ENCODE data around the gene ZNF474. TPM values are rescaled to one million over a fixed set of nuclear protein-coding genes. Genes with fewer than 3 reads are reported as not detected.
"Not testable (repeated sequence)": the region's sequence is repeated elsewhere in the genome, so short reads cannot be mapped to it uniquely, and the experiment has no call there.

ZNF474 gene
- total RNA-seq, 6 donors from 2014 or later = 0.40 to 15.7 (median 2.4) TPM

DNA sequence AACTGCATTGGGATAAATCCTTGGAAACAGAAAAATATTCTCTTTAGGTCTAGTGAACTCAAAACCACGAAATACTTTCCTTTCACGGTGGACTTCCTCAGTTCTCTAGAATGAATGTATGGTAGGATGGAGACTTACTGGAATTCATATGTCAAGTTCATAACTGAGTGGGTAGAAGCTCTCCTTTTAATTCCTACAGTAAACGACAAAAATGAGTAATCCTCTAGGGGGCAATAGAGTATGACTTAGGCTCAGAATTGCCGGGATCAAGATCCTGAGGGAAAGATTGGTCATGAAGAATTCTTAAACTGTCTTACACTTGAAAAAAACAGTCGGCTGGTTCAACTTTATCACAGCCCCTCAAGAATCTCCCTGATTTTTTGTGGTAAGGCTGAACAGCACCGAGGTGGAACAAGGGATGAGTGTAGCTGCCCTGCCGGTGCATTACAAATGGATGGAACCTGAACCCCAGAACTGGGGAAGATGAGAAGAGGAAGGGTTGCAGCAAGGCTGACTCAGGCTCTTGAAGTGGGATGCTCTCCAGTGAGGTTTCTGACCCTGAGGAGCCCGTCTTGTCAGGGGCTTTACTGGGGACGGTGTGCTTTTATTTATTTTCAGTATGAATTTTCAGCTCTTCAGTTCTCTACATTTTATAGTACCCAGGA lies 37.3 kb upstream of the ZNF474 start:
- DNase-seq (no peak), ATAC-seq (ENCODE audit: low FRiP score in 2 of 2) (peak in 1 of 2 donors; percentile 38)
- H3K9me3 ChIP-seq = no peaks in the 10 kb centered on the region
- H3K27me3 ChIP-seq = no peaks in the 10 kb centered on the region
- 55 to 57% methylated on average over 9 of the region's 9 CpGs for WGBS, 2 donors
- H3K4me1 ChIP-seq = no peaks in the 10 kb centered on the region
- H3K4me3 ChIP-seq = no peak overlapping the region
- no peak for TF ChIP-seq POLR2A (IDR thresholded peaks at IDR 0.05)
- TF ChIP-seq EP300 (IDR thresholded peaks at IDR 0.05) = no peak
- TF ChIP-seq, protein P1, sequence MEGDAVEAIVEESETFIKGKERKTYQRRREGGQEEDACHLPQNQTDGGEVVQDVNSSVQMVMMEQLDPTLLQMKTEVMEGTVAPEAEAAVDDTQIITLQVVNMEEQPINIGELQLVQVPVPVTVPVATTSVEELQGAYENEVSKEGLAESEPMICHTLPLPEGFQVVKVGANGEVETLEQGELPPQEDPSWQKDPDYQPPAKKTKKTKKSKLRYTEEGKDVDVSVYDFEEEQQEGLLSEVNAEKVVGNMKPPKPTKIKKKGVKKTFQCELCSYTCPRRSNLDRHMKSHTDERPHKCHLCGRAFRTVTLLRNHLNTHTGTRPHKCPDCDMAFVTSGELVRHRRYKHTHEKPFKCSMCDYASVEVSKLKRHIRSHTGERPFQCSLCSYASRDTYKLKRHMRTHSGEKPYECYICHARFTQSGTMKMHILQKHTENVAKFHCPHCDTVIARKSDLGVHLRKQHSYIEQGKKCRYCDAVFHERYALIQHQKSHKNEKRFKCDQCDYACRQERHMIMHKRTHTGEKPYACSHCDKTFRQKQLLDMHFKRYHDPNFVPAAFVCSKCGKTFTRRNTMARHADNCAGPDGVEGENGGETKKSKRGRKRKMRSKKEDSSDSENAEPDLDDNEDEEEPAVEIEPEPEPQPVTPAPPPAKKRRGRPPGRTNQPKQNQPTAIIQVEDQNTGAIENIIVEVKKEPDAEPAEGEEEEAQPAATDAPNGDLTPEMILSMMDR (IDR thresholded peaks at IDR 0.05) = peak in 4 of 6 experiments; percentile 19 to 40 (median 34)
- no peak overlapping the region for H3K27ac ChIP-seq
- H3K36me3 ChIP-seq = no peaks in the 10 kb centered on the region

DNA sequence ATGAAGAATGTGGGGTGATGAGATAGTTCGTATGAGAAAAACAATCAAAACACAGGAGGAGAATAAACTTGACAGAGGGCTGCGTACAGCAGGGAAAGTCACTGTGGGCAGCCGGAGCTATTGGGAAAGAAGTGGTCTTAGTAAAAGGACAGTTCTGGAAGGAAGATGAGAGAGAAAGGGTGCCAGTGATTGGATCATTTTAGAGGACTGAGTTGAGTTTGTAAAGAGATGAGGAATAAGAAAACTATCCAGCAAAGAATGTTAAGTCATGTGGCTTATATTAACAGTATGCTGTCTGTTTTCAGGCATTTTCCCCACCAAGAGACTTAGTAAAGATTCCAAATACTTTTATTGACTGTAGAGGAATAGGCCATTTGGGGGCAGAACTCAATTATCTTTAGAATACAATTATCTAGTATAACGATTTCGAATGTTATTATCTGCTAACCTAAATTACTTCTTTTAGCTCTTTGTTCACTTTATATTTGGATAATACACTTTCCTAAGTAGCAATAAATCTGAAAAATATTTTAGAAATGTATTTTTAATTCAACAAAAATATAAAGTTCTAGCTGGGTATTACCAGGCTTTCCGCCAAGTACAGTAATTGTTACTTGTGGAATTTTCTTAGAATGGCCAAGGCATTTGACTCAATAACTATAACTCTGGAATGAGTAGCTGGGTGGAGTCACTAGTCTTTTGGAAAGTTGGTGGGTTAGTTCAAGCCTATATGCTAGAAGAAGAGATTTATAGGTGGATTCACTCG lies 35.7 kb upstream of the ZNF474 start:
- H3K4me1 ChIP-seq = no peaks in the 10 kb centered on the region
- H3K27ac ChIP-seq = no peak overlapping the region
- DNase-seq (no peak), ATAC-seq (ENCODE audit: low FRiP score in 2 of 2) (peak in 1 of 2 donors; percentile 75)
- H3K36me3 ChIP-seq = no peaks in the 10 kb centered on the region
- H3K4me3 ChIP-seq = no peak overlapping the region
- no peaks in the 10 kb centered on the region for H3K27me3 ChIP-seq
- TF ChIP-seq, protein P1 (IDR thresholded peaks at IDR 0.05) = no peak
- no peak for TF ChIP-seq EP300 (IDR thresholded peaks at IDR 0.05)
- no peak for TF ChIP-seq POLR2AphosphoS5 (IDR thresholded peaks at IDR 0.05)
- no peak for TF ChIP-seq POLR2A (IDR thresholded peaks at IDR 0.05)
- H3K9me3 ChIP-seq = no peaks in the 10 kb centered on the region
- WGBS, 2 donors = 89 to 90% methylated on average over 7 of the region's 7 CpGs

GRCh38 chr5:122094251-122094650 lies 35.1 kb upstream of the ZNF474 start:
- H3K4me1 ChIP-seq; H3K9me3 ChIP-seq; DNase-seq; H3K4me3 ChIP-seq; H3K27me3 ChIP-seq; H3K36me3 ChIP-seq; ATAC-seq (ENCODE audit: low FRiP score in 2 of 2); H3K27ac ChIP-seq: not testable (repeated sequence)
- WGBS, 2 donors = 88 to 90% methylated on average over 5 of the region's 5 CpGs

DNA sequence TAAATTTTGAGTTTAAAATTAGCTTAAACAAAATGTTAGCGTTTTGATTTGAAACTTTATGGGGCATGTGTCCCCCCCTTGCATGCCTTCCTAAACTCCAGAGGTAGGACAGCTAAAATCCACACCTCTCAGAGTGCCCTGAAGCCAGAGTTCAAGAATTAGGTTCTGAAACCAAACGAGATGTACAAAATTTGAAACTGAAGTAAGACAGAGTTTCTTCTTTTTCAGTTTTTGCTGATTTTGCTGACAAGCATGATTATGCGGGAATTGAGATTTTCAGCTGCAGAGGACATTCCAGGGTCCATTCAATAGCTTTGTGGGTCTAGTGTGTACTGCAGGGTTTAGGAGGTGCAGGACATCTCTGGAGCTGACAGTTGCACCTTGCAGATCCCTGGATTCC lies 34.2 kb upstream of the ZNF474 start:
- no peak for ATAC-seq (ENCODE audit: low FRiP score in 2 of 2)
- TF ChIP-seq, protein P1 (IDR thresholded peaks at IDR 0.05) = no peak
- no peak for TF ChIP-seq EP300 (IDR thresholded peaks at IDR 0.05)
- no peak for TF ChIP-seq POLR2AphosphoS5 (IDR thresholded peaks at IDR 0.05)
- no peak for TF ChIP-seq POLR2A (IDR thresholded peaks at IDR 0.05)
- 65 to 73% methylated on average over 3 of the region's 3 CpGs for WGBS, 2 donors

DNA sequence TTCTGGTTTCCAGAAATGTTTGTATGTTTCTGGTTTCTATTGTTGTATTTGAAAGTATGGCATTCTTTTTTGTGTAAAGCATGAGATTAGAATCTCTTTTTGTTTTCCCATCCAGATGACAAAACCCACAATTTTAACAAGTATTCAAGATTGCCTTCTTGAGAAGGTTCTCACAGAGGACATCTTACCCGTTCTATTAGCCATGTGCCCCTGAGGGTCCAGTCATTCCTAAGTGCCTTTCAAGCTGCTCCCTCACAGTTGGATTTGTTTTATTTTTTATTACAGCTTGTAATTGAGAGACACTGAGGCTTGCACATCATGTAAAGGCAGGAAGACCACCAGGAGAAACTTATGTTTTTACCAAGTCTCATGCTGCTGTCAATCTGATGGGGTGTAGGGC lies 32.0 kb upstream of the ZNF474 start:
- ATAC-seq (ENCODE audit: low FRiP score in 2 of 2) (no peak), DNase-seq (no peak)
- no peak overlapping the region for H3K27ac ChIP-seq
- no peak overlapping the region for H3K4me3 ChIP-seq
- H3K4me1 ChIP-seq = peaks cover 0 to 6% (median 2%) of the 10 kb centered on the region in 4 donors
- no peaks in the 10 kb centered on the region for H3K9me3 ChIP-seq
- no peaks in the 10 kb centered on the region for H3K36me3 ChIP-seq
- TF ChIP-seq, protein P1 (IDR thresholded peaks at IDR 0.05) = no peak
- TF ChIP-seq POLR2AphosphoS5 (IDR thresholded peaks at IDR 0.05) (no peak), EP300 (IDR thresholded peaks at IDR 0.05) (no peak), POLR2A (IDR thresholded peaks at IDR 0.05) (no peak)
- H3K27me3 ChIP-seq = no peaks in the 10 kb centered on the region
- WGBS, 2 donors = 88 to 94% methylated on average over 1 of the region's 1 CpG

More for the DNA sequence above, 34.2 kb upstream of the ZNF474 start:
- no peak for DNase-seq
- no peak overlapping the region for H3K4me3 ChIP-seq
- no peak overlapping the region for H3K27ac ChIP-seq
- H3K4me1 ChIP-seq = no peaks in the 10 kb centered on the region
- no peaks in the 10 kb centered on the region for H3K27me3 ChIP-seq
- no peaks in the 10 kb centered on the region for H3K36me3 ChIP-seq
- H3K9me3 ChIP-seq = no peaks in the 10 kb centered on the region

Measured in upper lobe of left lung (tissue), 6 donors.